GM10266 (cell line): ENCODE measurements around the gene PMEL.
"Not testable (repeated sequence)": the region's sequence is repeated elsewhere in the genome, so short reads cannot be mapped to it uniquely, and the experiment has no call there.

ENCODE experiments used
- DNase-seq: peaks from one replicate; pipeline ENCODE4 v3.0.0; 2012; ENCODE audit errors: extremely low spot score
- CTCF ChIP-seq: IDR thresholded peaks from 2 replicates; pipeline ENCODE4 v1.5.1; 2012; ENCODE audit warnings: mild to moderate bottlenecking, low read depth; ENCODE audit not compliant: control insufficient read depth, insufficient read depth; ENCODE audit errors: missing control alignments

The PMEL gene

DNA sequence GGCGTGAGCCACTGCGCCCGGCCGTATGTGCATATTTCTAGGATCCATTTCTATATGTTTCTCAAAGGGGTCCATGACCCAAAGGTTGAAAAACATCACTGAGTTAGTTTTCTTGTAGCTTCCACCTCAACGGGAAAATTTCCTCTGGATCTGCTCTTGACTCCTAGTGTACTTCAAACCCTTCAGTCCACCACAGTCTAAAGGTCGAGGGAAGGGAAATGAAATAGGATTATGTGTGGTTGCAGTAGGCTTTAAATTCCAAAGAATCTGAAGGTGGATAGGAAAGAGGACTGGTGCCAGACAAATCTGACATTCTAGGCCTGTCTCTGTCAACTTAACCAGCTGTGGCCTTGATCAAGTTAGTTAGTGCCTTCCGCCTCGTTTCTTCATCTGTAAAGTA lies 29.5 kb upstream of the PMEL start:
- no peak for DNase-seq
- no peak for TF ChIP-seq CTCF

DNA sequence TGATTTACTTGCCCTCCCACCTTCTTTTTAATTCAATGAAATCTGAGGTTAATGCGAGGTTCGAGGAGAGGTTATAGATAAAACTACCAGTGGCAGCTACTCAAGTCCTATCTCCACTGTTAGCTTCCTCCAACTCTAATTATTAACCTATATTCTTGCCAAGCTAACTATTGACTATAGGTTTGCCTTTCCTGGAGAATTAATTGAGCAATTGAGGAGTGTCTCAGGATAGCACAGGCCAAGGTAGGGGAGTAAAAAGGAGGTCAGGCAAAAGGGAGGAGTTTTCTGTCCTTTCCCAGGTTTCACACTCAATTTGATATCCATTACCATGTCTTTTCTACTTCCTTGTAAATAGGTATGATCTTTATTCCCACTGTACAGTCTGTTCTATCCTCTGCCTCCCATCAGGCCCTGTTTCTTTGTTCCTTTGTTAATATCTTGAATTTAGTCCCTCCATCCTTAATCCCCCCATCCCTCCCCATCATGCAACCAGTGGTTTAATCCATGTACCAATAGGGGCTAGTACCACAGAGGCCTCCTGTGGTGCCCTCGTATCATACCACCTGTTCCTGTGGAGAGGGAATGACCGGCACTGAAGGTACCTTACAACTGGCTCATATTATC lies 27.5 kb upstream of the PMEL start:
- TF ChIP-seq CTCF, result no peak
- no peak for DNase-seq

DNA sequence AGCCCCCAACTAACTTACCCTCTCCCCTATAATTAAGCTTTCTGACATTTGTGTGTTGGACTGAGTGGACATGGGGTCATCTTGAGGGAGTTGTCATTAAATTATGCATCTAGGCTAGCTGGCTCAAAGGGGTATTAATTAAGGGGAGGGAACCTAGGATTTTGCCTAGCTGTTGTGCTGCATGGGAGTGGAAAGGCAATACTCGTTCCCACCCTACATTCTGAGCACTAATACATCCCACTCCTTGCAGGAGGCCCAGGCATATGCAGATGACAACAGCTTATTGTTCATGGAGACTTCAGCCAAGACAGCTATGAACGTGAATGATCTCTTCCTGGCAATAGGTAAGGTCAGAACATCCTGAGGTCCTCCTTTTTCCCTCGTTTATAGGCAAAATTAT lies 25.3 kb upstream of the PMEL start:
- no peak for DNase-seq
- no peak for TF ChIP-seq CTCF

DNA sequence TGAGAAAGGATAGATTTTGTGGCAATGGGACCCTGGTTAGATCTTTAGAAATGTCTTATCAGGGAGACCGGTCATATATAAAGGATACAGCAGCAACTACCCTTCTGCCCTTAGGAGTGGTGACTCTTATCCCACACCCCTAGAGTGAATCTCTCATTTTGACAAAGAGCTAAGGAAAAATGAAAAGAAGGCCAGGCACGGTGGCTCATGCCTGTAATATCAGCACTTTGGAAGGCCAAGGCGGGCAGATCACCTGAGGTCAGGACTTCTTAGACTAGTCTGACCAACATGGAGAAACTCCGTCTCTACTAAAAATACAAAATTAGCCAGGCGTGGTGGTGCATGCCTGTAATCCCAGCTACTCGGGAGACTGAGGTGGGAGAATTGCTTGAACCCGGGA lies 20.1 kb upstream of the PMEL start:
- not testable (repeated sequence) for DNase-seq

GRCh38 chr12:55985341-55985740 lies 19.5 kb upstream of the PMEL start:
- TF ChIP-seq CTCF, result no peak

GRCh38 chr12:55984861-55985260 lies 19.0 kb upstream of the PMEL start:
- DNase-seq, result no peak
- no peak for TF ChIP-seq CTCF

More at GRCh38 chr12:55985341-55985740, 19.5 kb upstream of the PMEL start:
- no peak for DNase-seq

DNA sequence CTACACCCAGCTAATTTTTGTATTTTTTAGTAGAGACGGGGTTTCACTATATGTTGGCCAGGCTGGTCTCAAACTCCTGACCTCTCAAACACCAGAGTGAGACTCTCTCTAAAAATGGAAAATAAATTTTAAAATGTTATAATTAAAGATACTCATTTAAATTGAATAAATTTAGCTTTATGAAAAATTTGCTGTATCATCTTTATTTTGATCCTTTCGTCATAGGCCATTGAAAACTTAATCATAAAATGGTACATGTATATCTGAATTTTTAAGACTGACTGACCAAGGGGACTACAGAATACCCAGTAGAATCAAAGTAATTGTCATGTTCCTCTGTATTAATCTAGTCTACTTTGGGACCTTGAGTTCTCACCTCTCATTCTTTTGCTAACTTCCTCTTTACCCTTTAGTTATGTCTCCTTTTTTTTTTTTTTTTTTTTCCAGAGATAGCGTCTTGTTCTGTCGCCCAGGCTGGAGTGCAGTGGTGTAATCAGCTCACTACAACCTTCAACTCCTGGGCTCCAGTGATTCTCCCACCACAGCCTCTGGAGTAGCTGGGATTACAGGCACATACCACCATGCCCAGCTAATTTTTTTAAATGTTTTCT lies 17.5 kb upstream of the PMEL start:
- DNase-seq, result no peak
- TF ChIP-seq CTCF, result no peak

GRCh38 chr12:55982319-55982936 lies 16.6 kb upstream of the PMEL start:
- DNase-seq, result peak; percentile 74
- no peak for TF ChIP-seq CTCF

DNA sequence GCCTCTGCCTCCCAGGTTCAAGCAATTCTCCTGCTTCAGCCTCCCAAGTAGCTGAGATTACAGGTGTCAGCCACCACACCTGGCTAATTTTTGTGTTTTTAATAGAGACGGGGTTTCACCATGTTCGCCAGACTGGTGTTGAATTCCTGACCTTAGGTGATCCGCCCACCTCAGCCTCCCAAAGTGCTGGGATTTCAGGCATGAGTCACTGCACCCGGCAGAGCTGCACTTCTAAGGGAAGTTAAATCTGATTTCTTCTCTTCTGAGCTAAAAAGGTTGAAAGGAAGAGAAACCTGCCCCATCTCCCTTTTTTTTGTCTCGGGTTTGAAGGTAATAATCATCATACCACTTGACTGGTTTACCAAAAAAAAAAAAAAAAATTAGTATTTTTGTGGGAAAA lies 16.0 kb upstream of the PMEL start:
- DNase-seq, result not testable (repeated sequence)
